Naive B cell (primary cell): ENCODE results near the gene GYG1. TPM values are rescaled to one million over a fixed set of nuclear protein-coding genes. Genes with fewer than 3 reads are reported as not detected.
A peak's percentile ranks its signal among the peaks of the same experiment; 100 is the strongest.

ENCODE experiments used
- ATAC-seq, 2 donors: fragments of 150-1000 bp; cut with Tn5 transposase; 2 replicates each; pipeline ENCODE4 v1.10.0; 2021; ENCODE audit warnings: low read depth in 2 of 2, mild to moderate bottlenecking in 2 of 2, moderate library complexity in 2 of 2
- DNase-seq: peaks from one replicate; pipeline ENCODE4 v3.0.0; 2022
- H3K27ac Mint-ChIP-seq, 6 donors: one replicate each; pipeline ENCODE4 v1.8.0; 2020 to 2022; ENCODE audit warnings: mild to moderate bottlenecking in 6 of 6, mixed read lengths in 6 of 6, moderate library complexity in 5 of 6, inconsistent platforms in 2 of 6
- H3K27me3 Mint-ChIP-seq, 3 donors: one replicate each; pipeline ENCODE4 v1.8.0; 2021 to 2022; ENCODE audit warnings: mixed read lengths in 3 of 3, mild to moderate bottlenecking in 1 of 3
- H3K36me3 Mint-ChIP-seq, 2 donors: one replicate each; pipeline ENCODE4 v1.8.0; 2020 to 2022; ENCODE audit warnings: mixed read lengths in 2 of 2, inconsistent platforms in 1 of 2, mild to moderate bottlenecking in 1 of 2
- H3K4me1 Mint-ChIP-seq, 3 donors: one replicate each; pipeline ENCODE4 v1.8.0; 2020 to 2022; ENCODE audit warnings: mixed read lengths in 3 of 3, inconsistent platforms in 1 of 3, mild to moderate bottlenecking in 1 of 3, moderate library complexity in 1 of 3
- H3K4me3 Mint-ChIP-seq, 8 donors: one replicate each; pipeline ENCODE4 v1.8.0; 2020 to 2022; ENCODE audit warnings: mild to moderate bottlenecking in 8 of 8, mixed read lengths in 8 of 8, moderate library complexity in 8 of 8, inconsistent platforms in 2 of 8
- H3K9me3 Mint-ChIP-seq, 7 donors: one replicate each; pipeline ENCODE4 v1.8.0; 2020 to 2022; ENCODE audit warnings: mixed read lengths in 7 of 7, mild to moderate bottlenecking in 5 of 7, inconsistent platforms in 2 of 7, moderate library complexity in 1 of 7
- polyA plus RNA-seq, 6 donors: library from polyadenylated mRNA; unstranded; fragments of 300-500 nt; fragmentation: Illumina TruSeq; gene quantifications; one replicate each; pipeline ENCODE4 v1.2.3, GENCODE V29; 2021; ENCODE audit warnings: low read depth in 6 of 6

GYG1 gene
- polyA plus RNA-seq, 6 donors from 2014 or later: 8.3 to 23.0 (median 20.2) TPM

- H3K4me3 Mint-ChIP-seq: no peak overlapping the region
- H3K27me3 Mint-ChIP-seq: no peaks in the 10 kb centered on the region
- peak overlapping the region in 1 of 6 donors; percentile 81 for H3K27ac Mint-ChIP-seq
- DNase-seq: no peak
- no peak for ATAC-seq
- H3K9me3 Mint-ChIP-seq: no peaks in the 10 kb centered on the region
- H3K4me1 Mint-ChIP-seq: peaks cover 0 to 2% (median 2%) of the 10 kb centered on the region in 3 donors
- peaks cover 6 to 17% of the 10 kb centered on the region in 2 donors for H3K36me3 Mint-ChIP-seq
Measured at GRCh38 chr3:148998297-148998696, 7.0 kb downstream of the GYG1 start.

DNA sequence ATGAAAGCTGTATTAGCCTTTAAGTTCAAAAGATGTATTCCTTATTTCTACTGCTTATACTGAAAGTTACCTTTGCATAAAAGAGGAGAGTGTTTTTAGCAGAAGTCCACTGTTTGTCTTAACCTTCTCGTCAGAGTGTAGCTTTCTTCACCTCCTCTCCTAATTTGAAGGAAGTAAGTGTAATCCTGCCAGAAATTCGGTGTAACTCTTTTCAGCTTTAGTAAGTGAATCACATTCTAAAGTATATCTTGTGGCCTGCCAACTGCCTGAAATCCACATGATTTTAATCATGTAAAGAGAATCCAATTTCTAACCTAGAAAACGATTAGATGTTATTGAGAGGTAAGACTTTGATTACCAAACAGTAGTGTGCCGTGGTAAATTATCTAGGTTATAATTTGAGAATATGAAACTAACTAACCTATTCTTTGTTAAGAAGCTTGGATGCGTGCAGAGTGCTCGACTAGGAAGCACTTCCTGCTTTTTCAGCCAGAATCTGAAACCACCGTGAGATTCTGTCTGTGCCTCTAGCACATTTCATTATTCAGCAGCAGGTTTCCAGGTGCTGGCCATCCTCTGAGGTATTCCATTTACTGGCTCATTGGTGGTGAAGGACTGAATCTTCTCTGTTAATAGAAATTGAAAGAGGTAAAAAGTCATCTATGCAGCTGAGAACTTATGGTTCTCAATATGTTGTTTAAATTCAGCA, 7.5 kb downstream of the GYG1 start:
- Mint-ChIP-seq H3K27me3 (no peaks in the 10 kb centered on the region), H3K4me1 (peaks cover 0 to 5% (median 5%) of the 10 kb centered on the region in 3 donors), H3K9me3 (no peaks in the 10 kb centered on the region), H3K27ac (peak overlapping the region in 1 of 6 donors; percentile 18), H3K36me3 (peaks cover 6 to 17% of the 10 kb centered on the region in 2 donors), H3K4me3 (no peak overlapping the region)
- ATAC-seq (no peak), DNase-seq (no peak)

DNA sequence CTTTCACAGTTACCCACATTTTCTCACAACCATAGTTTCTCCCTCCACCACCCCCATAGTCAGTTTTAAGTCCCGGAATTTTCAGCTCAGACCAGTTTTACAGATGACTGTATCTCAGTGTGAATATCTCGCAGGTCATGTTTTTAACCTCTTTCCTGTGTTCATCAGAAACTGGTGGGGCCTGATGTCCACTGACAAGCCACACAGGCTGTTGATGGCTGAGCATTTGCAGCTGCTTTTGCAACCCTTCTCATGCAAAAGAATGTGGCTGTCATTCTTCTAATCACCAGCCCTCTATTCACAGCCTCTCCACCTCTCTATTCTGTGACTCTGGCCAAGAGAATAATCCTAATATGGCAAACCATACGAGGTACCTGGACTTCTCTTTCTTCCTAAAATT, 8.5 kb downstream of the GYG1 start:
- H3K27me3 Mint-ChIP-seq: no peaks in the 10 kb centered on the region
- peaks cover 6 to 17% of the 10 kb centered on the region in 2 donors for H3K36me3 Mint-ChIP-seq
- H3K4me1 Mint-ChIP-seq: peaks cover 0 to 8% (median 5%) of the 10 kb centered on the region in 3 donors
- no peak for DNase-seq
- no peaks in the 10 kb centered on the region for H3K9me3 Mint-ChIP-seq
- no peak for ATAC-seq
- H3K4me3 Mint-ChIP-seq: peak overlapping the region in 1 of 8 donors; percentile 4
- no peak overlapping the region for H3K27ac Mint-ChIP-seq

GRCh38 chr3:149000206-149000745, 8.9 kb downstream of the GYG1 start:
- Mint-ChIP-seq H3K27ac (no peak overlapping the region), H3K9me3 (no peaks in the 10 kb centered on the region), H3K4me1 (peaks cover 0 to 8% (median 5%) of the 10 kb centered on the region in 3 donors), H3K4me3 (no peak overlapping the region), H3K36me3 (peaks cover 6 to 17% of the 10 kb centered on the region in 2 donors), H3K27me3 (no peaks in the 10 kb centered on the region)
- no peak for ATAC-seq
- DNase-seq: no peak

- no peaks in the 10 kb centered on the region for H3K27me3 Mint-ChIP-seq
- peaks cover 0 to 17% of the 10 kb centered on the region in 2 donors for H3K36me3 Mint-ChIP-seq
Measured at GRCh38 chr3:149001727-149002126, 10.4 kb downstream of the GYG1 start.

GRCh38 chr3:149003653-149004305, 12.4 kb downstream of the GYG1 start:
- Mint-ChIP-seq H3K36me3 (peaks cover 5 to 17% of the 10 kb centered on the region in 2 donors), H3K27me3 (no peaks in the 10 kb centered on the region), H3K9me3 (no peaks in the 10 kb centered on the region), H3K4me3 (peak overlapping the region in 1 of 8 donors; percentile 47), H3K4me1 (peaks cover 0 to 8% (median 5%) of the 10 kb centered on the region in 3 donors), H3K27ac (peak overlapping the region in 2 of 6 donors; percentile 34 to 78)
- no peak for DNase-seq
- no peak for ATAC-seq

More at GRCh38 chr3:149001727-149002126, 10.4 kb downstream of the GYG1 start:
- DNase-seq (no peak), ATAC-seq (no peak)
- Mint-ChIP-seq H3K4me1 (peaks cover 0 to 8% (median 5%) of the 10 kb centered on the region in 3 donors), H3K4me3 (no peak overlapping the region), H3K9me3 (no peaks in the 10 kb centered on the region), H3K27ac (peak overlapping the region in 1 of 6 donors; percentile 3)

GRCh38 chr3:149004622-149005021, 13.3 kb downstream of the GYG1 start:
- Mint-ChIP-seq H3K27ac (peak overlapping the region in 2 of 6 donors; percentile 27 to 47), H3K36me3 (peaks cover 11 to 17% of the 10 kb centered on the region in 2 donors), H3K9me3 (no peaks in the 10 kb centered on the region), H3K4me1 (peaks cover 0 to 8% (median 5%) of the 10 kb centered on the region in 3 donors), H3K4me3 (no peak overlapping the region), H3K27me3 (no peaks in the 10 kb centered on the region)
- DNase-seq (no peak), ATAC-seq (no peak)

DNA sequence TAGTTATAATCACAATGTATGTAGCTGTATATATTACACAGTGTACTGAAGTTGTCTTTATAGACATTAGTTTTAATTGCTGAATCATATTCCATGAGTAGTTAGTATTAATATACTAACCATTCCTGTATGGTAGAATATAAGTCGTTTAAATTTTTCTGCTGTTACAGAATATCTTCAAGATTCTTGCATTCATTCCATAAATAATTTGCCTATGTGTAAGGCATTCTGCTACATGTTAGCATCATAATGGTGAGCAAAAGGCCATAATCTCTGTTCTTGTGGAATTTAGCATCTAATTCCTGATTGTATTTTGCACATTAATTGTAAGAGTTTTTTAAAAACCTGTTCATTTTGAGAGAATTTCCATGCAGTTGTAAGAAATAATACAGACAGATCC, 14.1 kb downstream of the GYG1 start:
- Mint-ChIP-seq H3K27ac (no peak overlapping the region), H3K36me3 (peaks cover 9 to 15% of the 10 kb centered on the region in 2 donors), H3K4me1 (peaks cover 0 to 8% (median 5%) of the 10 kb centered on the region in 3 donors), H3K27me3 (no peaks in the 10 kb centered on the region), H3K4me3 (no peak overlapping the region), H3K9me3 (no peaks in the 10 kb centered on the region)
- DNase-seq (no peak), ATAC-seq (no peak)

GRCh38 chr3:149007567-149008257, 16.4 kb downstream of the GYG1 start:
- Mint-ChIP-seq H3K4me1 (peaks cover 0 to 8% (median 5%) of the 10 kb centered on the region in 3 donors), H3K9me3 (no peaks in the 10 kb centered on the region), H3K4me3 (no peak overlapping the region), H3K27me3 (no peaks in the 10 kb centered on the region), H3K36me3 (peaks cover 8 to 29% of the 10 kb centered on the region in 2 donors), H3K27ac (no peak overlapping the region)
- ATAC-seq (no peak), DNase-seq (no peak)

GRCh38 chr3:149009732-149010131, 18.4 kb downstream of the GYG1 start:
- H3K4me1 Mint-ChIP-seq: peaks cover 0 to 3% (median 0%) of the 10 kb centered on the region in 3 donors
- H3K36me3 Mint-ChIP-seq: peaks cover 18 to 29% of the 10 kb centered on the region in 2 donors
- H3K9me3 Mint-ChIP-seq: no peaks in the 10 kb centered on the region
- no peak overlapping the region for H3K4me3 Mint-ChIP-seq
- no peak overlapping the region for H3K27ac Mint-ChIP-seq
- H3K27me3 Mint-ChIP-seq: no peaks in the 10 kb centered on the region
- DNase-seq (no peak), ATAC-seq (no peak)

GRCh38 chr3:149010504-149010951, 19.2 kb downstream of the GYG1 start:
- Mint-ChIP-seq H3K27me3 (no peaks in the 10 kb centered on the region), H3K36me3 (peaks cover 25 to 37% of the 10 kb centered on the region in 2 donors), H3K27ac (no peak overlapping the region), H3K4me3 (no peak overlapping the region), H3K4me1 (peaks cover 0 to 10% (median 0%) of the 10 kb centered on the region in 3 donors), H3K9me3 (no peaks in the 10 kb centered on the region)
- ATAC-seq (no peak), DNase-seq (no peak)

- Mint-ChIP-seq H3K27me3 (no peaks in the 10 kb centered on the region), H3K9me3 (no peaks in the 10 kb centered on the region), H3K27ac (no peak overlapping the region), H3K36me3 (peaks cover 28 to 39% of the 10 kb centered on the region in 2 donors), H3K4me1 (peaks cover 0 to 11% (median 0%) of the 10 kb centered on the region in 3 donors), H3K4me3 (no peak overlapping the region)
- ATAC-seq: no peak
- no peak for DNase-seq
Measured at GRCh38 chr3:149010966-149011365, 19.6 kb downstream of the GYG1 start.

DNA sequence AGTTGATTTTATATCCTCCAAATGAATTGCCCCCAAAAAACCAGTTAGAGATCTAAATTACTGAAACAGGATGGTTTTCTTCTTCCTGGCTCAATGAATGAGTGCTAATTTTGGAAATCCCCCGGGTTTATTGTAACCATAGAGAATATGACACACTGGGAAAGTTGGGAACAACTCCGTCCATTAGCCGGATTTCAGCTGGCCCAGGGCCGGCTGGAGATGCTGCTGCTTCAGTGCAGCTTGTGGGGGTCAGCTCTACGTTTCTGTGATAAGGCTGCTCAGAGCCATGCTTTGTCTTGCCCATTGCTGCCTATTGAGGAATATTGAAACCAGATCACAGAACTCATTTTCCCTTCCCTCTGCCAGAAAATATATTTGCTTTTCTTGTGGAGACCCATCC, 20.3 kb downstream of the GYG1 start:
- H3K4me1 Mint-ChIP-seq: peaks cover 0 to 11% (median 0%) of the 10 kb centered on the region in 3 donors
- DNase-seq: no peak

More for the DNA sequence above, 20.3 kb downstream of the GYG1 start:
- no peak for ATAC-seq
- Mint-ChIP-seq H3K27ac (peak overlapping the region in 1 of 6 donors; percentile 58), H3K36me3 (peaks cover 28 to 39% of the 10 kb centered on the region in 2 donors), H3K27me3 (no peaks in the 10 kb centered on the region), H3K9me3 (no peaks in the 10 kb centered on the region), H3K4me3 (no peak overlapping the region)
